Muscle of back (tissue), 11 donors: ENCODE data around the gene ASS1. TPM values are rescaled to one million over a fixed set of nuclear protein-coding genes. Genes with fewer than 3 reads are reported as not detected.

Source experiments
- DNase-seq, 3 donors: peaks; one replicate each; pipeline versions ENCODE4 v3.0.0 to v3.0.0-alpha.2; 2013
- polyA plus RNA-seq, 10 donors: library from polyadenylated mRNA; unstranded; fragments of 120-200 nt; gene quantifications; one replicate each; pipeline ENCODE4 v1.2.1, GENCODE V29; 2013; ENCODE audit not compliant: insufficient read length in 10 of 10

ASS1 gene
- polyA plus RNA-seq, 10 donors: 44.9 to 88.4 (median 58.4) TPM

DNA sequence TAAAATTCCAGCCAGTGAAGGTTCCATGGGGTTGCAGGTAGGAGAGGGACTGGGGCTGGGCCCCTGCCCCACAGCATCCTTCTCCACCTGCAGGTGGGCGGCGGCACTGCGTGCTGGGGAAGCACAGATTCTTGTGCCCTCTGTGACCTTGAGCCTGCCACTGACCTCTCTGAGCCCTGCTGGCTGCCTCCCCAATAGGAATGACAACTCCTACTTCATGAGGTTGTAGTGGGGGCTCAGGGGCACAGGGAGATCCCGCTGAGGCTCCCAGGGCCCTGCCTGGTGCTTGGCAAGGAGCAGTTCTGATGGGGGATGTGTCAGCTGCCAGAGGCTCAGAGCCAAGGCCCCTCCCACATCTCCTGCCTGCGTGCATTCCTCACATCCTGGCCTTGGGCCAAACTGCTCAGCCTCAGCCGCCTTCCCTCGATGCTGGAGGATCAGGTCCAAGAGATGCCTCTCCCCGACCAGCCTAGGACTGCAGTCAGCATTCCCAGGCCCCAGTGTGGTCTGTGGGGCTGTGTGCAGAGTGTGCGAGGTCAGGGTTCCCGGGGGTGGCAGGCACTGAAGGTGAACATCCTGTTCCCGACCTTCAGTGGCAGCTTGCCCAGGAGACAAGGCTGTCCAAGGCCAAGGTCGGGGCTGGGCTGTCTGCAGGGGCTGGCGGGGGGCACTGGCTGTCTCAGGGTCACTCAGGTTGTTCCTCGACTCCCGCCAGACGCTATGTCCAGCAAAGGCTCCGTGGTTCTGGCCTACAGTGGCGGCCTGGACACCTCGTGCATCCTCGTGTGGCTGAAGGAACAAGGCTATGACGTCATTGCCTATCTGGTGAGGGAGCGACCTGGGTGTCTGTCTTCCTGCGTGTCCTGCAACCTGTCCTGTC is 7.0 kb downstream of the ASS1 start:
- DNase-seq: peak; percentile 79 to 90 (median 80)

GRCh38 chr9:130452835-130453234 is 8.1 kb downstream of the ASS1 start:
- DNase-seq: no peak

DNA sequence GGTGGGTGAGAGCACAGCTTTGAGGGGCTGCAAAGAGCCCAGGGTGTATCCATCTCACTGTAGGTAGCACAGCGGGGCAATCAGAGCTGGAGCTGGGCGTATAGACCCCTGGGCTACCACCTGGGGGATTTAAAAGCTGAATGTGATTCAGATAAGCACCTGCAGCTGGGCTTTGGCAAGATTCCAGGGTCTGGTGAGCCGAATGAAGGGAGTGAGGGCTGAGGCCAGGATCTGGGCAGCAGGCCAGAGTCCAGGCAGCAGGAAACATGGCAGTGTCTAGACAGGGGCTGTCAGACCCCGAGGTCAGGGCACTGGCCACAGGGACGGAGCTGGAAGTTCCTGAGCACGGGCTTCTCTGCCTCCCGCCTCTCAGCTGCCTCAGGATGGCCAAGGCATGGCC is 8.7 kb downstream of the ASS1 start:
- peak in 2 of 3 donors; percentile 31 to 33 for DNase-seq

DNA sequence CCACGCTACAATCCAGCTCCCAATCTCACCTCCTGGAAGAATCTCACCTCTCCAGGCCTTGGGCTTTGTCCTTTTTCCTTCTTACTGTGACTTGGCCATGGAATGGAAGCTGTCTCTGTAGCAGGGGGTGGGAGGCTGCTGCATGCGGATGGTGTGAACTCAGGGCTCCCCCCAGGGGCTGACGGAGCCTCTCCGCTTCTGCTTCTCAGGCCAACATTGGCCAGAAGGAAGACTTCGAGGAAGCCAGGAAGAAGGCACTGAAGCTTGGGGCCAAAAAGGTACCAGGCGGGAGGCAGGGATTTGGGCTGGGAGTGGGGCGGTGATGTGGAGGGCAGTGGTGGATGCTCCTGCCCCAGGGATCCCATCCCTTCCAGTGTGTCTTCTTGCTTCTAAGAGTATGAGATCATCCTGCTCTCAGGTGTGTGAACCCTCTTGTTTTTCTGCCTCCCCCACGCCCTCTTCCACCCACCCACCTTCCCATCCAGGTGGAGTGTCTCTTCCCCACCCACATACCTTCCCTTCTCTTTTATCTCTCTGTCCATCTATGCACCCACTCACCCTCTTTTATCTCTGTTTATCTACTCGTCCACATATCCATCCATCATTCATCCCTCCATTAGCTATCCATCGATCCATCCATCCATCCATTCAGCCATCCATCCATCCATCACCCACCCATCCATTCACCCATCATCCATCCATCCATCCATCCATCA is 9.5 kb downstream of the ASS1 start:
- no peak for DNase-seq

- DNase-seq: no peak
Observed at GRCh38 chr9:130454812-130455325, 10.1 kb downstream of the ASS1 start.

DNA sequence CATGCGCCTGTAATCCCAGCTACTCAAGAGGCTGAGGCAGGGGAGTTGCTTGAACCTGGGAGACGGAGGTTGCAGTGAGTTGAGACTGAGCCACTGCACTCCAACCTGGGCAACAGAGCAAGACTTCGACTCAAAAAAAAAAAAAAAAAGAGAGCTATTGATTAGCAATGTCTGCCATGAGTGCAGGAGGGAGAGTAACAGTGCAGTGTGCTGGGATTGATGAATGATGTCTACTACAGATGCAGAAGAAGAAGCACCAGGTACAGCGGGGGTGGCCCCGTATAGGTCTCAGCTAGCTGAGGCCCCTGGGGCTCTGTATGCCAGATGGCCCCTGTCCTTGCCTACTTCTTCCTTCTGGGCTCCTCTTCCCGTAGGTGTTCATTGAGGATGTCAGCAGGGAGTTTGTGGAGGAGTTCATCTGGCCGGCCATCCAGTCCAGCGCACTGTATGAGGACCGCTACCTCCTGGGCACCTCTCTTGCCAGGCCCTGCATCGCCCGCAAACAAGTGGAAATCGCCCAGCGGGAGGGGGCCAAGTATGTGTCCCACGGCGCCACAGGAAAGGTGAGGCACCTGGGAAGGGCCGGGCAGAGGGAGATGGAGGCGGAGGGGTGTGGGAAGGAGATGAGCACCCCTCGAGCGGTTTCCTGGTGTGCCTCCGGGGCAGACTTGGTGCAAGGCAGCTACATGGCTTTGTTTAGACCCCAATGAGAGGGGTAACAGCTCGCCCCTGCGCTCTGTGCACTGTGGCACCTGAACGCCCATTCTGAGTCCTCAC is 13.5 kb downstream of the ASS1 start:
- no peak for DNase-seq

GRCh38 chr9:130458804-130459067 is 14.0 kb downstream of the ASS1 start:
- no peak for DNase-seq

DNA sequence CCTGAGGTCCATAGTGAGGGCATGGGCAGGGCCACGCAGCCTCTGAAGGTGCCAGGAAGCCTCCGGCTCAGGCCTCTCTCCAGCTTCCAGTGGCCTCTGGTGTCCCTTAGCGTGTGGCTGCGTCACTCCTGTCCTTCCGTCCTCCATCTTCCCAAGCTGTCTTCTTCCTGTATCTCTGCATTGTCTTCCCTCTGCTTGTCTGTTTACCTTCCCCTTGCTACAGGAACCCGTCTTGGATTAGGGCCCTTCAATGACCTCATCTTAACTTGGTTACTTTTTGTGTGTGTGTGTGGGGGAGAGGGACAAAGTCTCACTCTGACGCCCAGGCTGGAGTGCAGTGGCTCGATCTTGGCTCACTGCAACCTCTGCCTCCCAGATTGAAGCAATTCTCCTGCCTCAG is 14.4 kb downstream of the ASS1 start:
- no peak for DNase-seq

DNA sequence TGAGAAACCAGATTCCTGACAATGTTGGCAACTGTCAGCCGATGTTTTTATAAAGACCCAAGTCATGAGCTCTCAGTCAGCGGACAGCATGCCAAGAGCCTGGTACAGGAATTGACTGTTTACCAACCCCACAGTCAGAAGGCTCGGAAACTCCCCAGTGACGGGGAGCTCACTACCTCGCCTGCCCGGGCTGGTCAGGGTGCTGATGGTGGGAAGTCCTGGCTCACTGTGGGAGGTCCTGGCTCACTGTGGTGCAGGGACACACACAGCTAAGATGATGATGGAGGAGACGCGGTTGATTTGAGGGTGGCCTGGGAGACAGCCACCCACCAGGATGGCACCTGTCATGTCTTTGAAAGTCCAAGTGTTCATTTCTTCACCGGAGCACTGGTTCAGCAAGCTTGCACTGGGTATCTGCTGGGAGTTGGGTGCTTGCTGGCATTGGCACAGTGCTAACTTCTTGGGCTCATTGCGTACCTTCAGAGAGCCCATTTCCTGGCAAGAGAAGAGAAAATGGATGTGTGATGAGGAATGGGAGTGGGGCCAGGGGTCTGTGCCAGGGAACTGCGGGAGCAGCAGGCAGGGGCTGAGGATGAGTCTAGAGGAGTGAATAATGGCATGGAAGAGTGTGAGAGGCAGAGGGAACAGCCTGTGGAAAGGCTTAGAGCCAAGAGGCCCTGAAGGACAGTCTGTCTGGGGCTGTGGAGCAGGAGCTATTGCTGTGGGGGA is 15.3 kb downstream of the ASS1 start:
- DNase-seq: no peak

GRCh38 chr9:130461218-130461630 is 16.5 kb downstream of the ASS1 start:
- DNase-seq: peak in 2 of 3 donors; percentile 46 to 66

DNA sequence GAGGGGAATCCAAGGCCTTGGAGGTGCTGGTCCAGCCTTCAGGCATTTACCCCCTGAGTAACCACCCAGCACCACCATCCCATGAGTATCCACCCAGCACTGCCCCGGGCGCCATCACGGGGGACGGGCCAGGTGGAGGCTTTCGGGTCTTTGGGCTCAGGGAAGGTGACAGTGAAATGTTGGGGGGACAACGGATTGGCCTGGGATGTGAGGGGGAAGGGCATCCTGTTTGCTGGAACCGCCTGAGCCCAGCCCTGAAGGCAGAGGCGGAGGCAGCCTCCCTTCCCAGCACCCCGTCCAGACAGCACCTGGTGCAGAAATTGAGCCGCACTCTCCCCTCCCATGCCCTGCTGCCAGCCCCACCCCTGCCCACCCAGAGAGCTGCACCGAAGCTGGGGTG is 17.0 kb downstream of the ASS1 start:
- DNase-seq: no peak

GRCh38 chr9:130462685-130463540 is 18.2 kb downstream of the ASS1 start:
- no peak for DNase-seq

GRCh38 chr9:130463763-130464745 is 19.3 kb downstream of the ASS1 start:
- no peak for DNase-seq

- DNase-seq: no peak
Observed at GRCh38 chr9:130465383-130466096, 20.8 kb downstream of the ASS1 start.

GRCh38 chr9:130466537-130467217 is 21.9 kb downstream of the ASS1 start:
- no peak for DNase-seq

DNA sequence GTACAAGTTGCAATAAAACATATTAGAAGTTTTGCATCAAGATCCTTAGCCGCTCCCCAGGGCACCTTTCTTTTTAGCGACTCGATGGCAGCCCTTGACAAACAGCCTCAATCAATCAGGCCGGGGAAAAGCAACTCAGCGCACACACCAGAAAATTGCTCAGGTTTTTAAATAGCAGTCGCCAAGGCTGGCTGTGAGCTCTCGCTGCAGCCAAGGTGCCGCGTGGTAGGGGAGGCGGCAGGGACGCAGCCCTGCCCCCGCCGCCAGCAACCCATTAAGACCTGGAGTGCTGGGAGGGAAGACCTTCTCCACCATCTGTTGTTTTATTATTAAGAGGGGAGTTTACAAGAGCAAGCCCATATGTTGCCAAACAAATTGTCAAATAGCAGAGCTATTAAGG is 22.6 kb downstream of the ASS1 start:
- DNase-seq: no peak

- DNase-seq: no peak
Observed at GRCh38 chr9:130468566-130468965, 23.8 kb downstream of the ASS1 start.

DNA sequence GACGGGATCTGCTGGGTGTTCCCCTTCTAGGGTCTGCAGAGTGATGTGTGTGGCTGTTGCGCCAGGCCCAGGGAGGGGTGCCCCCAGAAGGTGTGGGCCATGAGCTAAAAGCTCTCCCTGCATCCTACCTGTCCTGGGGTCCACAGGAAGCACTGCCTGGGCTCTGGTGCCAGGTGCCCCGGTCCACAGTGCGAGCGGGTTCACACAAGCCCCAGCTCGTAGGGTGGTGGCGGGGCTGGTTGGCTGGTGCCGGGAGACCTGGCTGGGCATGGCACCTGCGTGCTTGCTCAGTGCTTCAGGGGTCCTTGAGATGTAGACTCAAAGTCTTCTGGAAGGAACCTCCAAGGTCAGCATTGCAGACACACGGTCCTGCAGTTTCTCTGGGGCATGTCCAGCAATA is 25.5 kb downstream of the ASS1 start:
- DNase-seq: no peak
